Motor neuron (in vitro differentiated cells): ENCODE data around the gene BLOC1S1. TPM values are rescaled to one million over a fixed set of nuclear protein-coding genes. Genes with fewer than 3 reads are reported as not detected.

Source experiments
- ATAC-seq, 8 experiments: fragments of 200-7000 bp; cut with Tn5 transposase; replicated peaks in 6 of 8; 2 replicates each; pipeline ENCODE4 v1.8.0; 2021; ENCODE audit warnings: mild to moderate bottlenecking in 8 of 8, moderate library complexity in 8 of 8
- H3K27ac ChIP-seq, 2 donors: fragments of 250-450 bp; sonication (Bioruptor Pico); 2 replicates each; pipeline ENCODE4 v1.9.0; 2021; ENCODE audit warnings: antibody characterized with exemption in 2 of 2, mild to moderate bottlenecking in 2 of 2, moderate library complexity in 1 of 2
- H3K4me1 ChIP-seq, 2 donors: fragments of 250-450 bp; sonication (Bioruptor Pico); replicated peaks in 1 of 2; 2 replicates each; pipeline ENCODE4 v1.6.1; 2021; ENCODE audit warnings: antibody characterized with exemption in 2 of 2, mild to moderate bottlenecking in 2 of 2, moderate library complexity in 1 of 2
- H3K4me3 ChIP-seq, 5 donors: fragments of 250-450 bp; sonication (Bioruptor Pico); 2 replicates each; pipeline ENCODE4 v1.9.0; 2021; ENCODE audit warnings: antibody characterized with exemption in 5 of 5, mild to moderate bottlenecking in 5 of 5, moderate library complexity in 4 of 5
- WGBS, 10 experiments: fragments of 450-650 bp; shearing (Covaris generic); methylation state at CpG; one replicate each; pipeline ENCODE4 v1.0.0; 2022; 5-methylcytosine and 5-hydroxymethylcytosine counted together
- in situ Hi-C, 9 experiments: fragments of 400-800 bp; cut with MboI; loops; one replicate each; pipeline ENCODE4 v1.15.0; 2021; ENCODE audit warnings: low sequenced_read_pairs in 9 of 9, low pct_unique_long_range_greater_than_20kb in 2 of 9; ENCODE audit not compliant: unreplicated experiment in 9 of 9
- total RNA-seq, 8 experiments: library from RNA; unstranded; fragments of 300-600 nt; gene quantifications; 2 replicates each; pipeline versions ENCODE4 v1.2.3 to v1.2.4, GENCODE V29; 2022

The BLOC1S1 gene
- total RNA-seq, 8 experiments from 2014 or later = 65.7 to 166 (median 109) TPM

- in situ Hi-C loops = no loop called here
- Histone ChIP-seq H3K4me3 (no peak overlapping the region), H3K27ac (no peak overlapping the region), H3K4me1 (no peaks in the 10 kb centered on the region)
- no peak for ATAC-seq
- WGBS, 10 experiments = 0 to 93% (median 61%) methylated on average over 1 to 5 of the region's 5 CpGs; no CpG with 5 or more reads in 4 of the 10 experiments
Observed at GRCh38 chr12:55685671-55686070, 30.2 kb upstream of the BLOC1S1 start.

GRCh38 chr12:55686366-55687010 lies 29.4 kb upstream of the BLOC1S1 start:
- ATAC-seq = no peak
- H3K4me1 ChIP-seq = no peaks in the 10 kb centered on the region
- H3K27ac ChIP-seq = no peak overlapping the region
- in situ Hi-C loops = no loop called here
- 63 to 95% (median 82%) methylated on average over 1 to 5 of the region's 9 CpGs; no CpG with 5 or more reads in 4 of the 10 experiments for WGBS, 10 experiments
- no peak overlapping the region for H3K4me3 ChIP-seq

- H3K27ac ChIP-seq = no peak overlapping the region
- in situ Hi-C loops = no loop called here
- H3K4me3 ChIP-seq = no peak overlapping the region
- no peaks in the 10 kb centered on the region for H3K4me1 ChIP-seq
- no peak for ATAC-seq
Observed at GRCh38 chr12:55687746-55688145, 28.1 kb upstream of the BLOC1S1 start.

GRCh38 chr12:55688716-55689655 lies 26.9 kb upstream of the BLOC1S1 start:
- in situ Hi-C loops = no loop called here
- 54 to 100% (median 84%) methylated on average over 1 to 10 of the region's 16 CpGs; no CpG with 5 or more reads in 1 of the 10 experiments for WGBS, 10 experiments
- ATAC-seq = no peak

GRCh38 chr12:55692631-55693322 lies 23.1 kb upstream of the BLOC1S1 start:
- WGBS, 10 experiments = 50 to 92% (median 88%) methylated on average over 1 to 4 of the region's 12 CpGs; no CpG with 5 or more reads in 7 of the 10 experiments
- H3K4me1 ChIP-seq = no peaks in the 10 kb centered on the region
- H3K4me3 ChIP-seq = no peak overlapping the region
- in situ Hi-C loops = no loop called here
- ATAC-seq = no peak
- no peak overlapping the region for H3K27ac ChIP-seq

More at GRCh38 chr12:55688716-55689655, 26.9 kb upstream of the BLOC1S1 start:
- Histone ChIP-seq H3K27ac (no peak overlapping the region), H3K4me1 (no peaks in the 10 kb centered on the region), H3K4me3 (no peak overlapping the region)

GRCh38 chr12:55693323-55694187 lies 22.3 kb upstream of the BLOC1S1 start:
- H3K27ac ChIP-seq = no peak overlapping the region
- H3K4me1 ChIP-seq = no peaks in the 10 kb centered on the region
- WGBS, 10 experiments = 20 to 94% (median 82%) methylated on average over 1 to 4 of the region's 7 CpGs; no CpG with 5 or more reads in 3 of the 10 experiments
- in situ Hi-C loops = no loop called here
- no peak for ATAC-seq
- H3K4me3 ChIP-seq = no peak overlapping the region

GRCh38 chr12:55694188-55694515 lies 21.7 kb upstream of the BLOC1S1 start:
- WGBS, 10 experiments = 80 to 100% (median 96%) methylated on average over 2 to 5 of the region's 7 CpGs; no CpG with 5 or more reads in 5 of the 10 experiments
- Histone ChIP-seq H3K4me1 (no peaks in the 10 kb centered on the region), H3K27ac (no peak overlapping the region), H3K4me3 (no peak overlapping the region)
- in situ Hi-C loops = no loop called here
- ATAC-seq = no peak

- H3K27ac ChIP-seq = no peak overlapping the region
- no peak for ATAC-seq
- in situ Hi-C loops = no loop called here
- no peak overlapping the region for H3K4me3 ChIP-seq
- WGBS, 10 experiments = no CpG with 5 or more reads among the region's 4 CpGs
- H3K4me1 ChIP-seq = no peaks in the 10 kb centered on the region
Observed at GRCh38 chr12:55694651-55695050, 21.2 kb upstream of the BLOC1S1 start.

- no peak overlapping the region for H3K27ac ChIP-seq
- H3K4me3 ChIP-seq = no peak overlapping the region
- ATAC-seq = no peak
- 80 to 100% methylated on average over 1 to 6 of the region's 7 CpGs; no CpG with 5 or more reads in 8 of the 10 experiments for WGBS, 10 experiments
- in situ Hi-C loops = no loop called here
- H3K4me1 ChIP-seq = no peaks in the 10 kb centered on the region
Observed at GRCh38 chr12:55695349-55695748, 20.5 kb upstream of the BLOC1S1 start.

- H3K4me3 ChIP-seq = no peak overlapping the region
- in situ Hi-C loops = no loop called here
- WGBS, 10 experiments = 0 to 100% (median 81%) methylated on average over 1 to 5 of the region's 6 CpGs; no CpG with 5 or more reads in 4 of the 10 experiments
- ATAC-seq = no peak
- H3K4me1 ChIP-seq = no peaks in the 10 kb centered on the region
- no peak overlapping the region for H3K27ac ChIP-seq
Observed at GRCh38 chr12:55696141-55696540, 19.7 kb upstream of the BLOC1S1 start.

- no peaks in the 10 kb centered on the region for H3K4me1 ChIP-seq
- in situ Hi-C loops = no loop called here
- WGBS, 10 experiments = 27 to 100% (median 77%) methylated on average over 2 to 7 of the region's 19 CpGs; no CpG with 5 or more reads in 2 of the 10 experiments
- no peak overlapping the region for H3K27ac ChIP-seq
- H3K4me3 ChIP-seq = no peak overlapping the region
- ATAC-seq = no peak
Observed at GRCh38 chr12:55696796-55697462, 18.9 kb upstream of the BLOC1S1 start.

- in situ Hi-C loops = no loop called here
- WGBS, 10 experiments = 40 to 100% (median 84%) methylated on average over 1 of the region's 7 CpGs; no CpG with 5 or more reads in 6 of the 10 experiments
- no peak overlapping the region for H3K4me3 ChIP-seq
- no peaks in the 10 kb centered on the region for H3K4me1 ChIP-seq
- H3K27ac ChIP-seq = no peak overlapping the region
- ATAC-seq = no peak
Observed at GRCh38 chr12:55697686-55698085, 18.2 kb upstream of the BLOC1S1 start.
